ENCODE measurements around the gene CEACAM8. TPM values are rescaled to one million over a fixed set of nuclear protein-coding genes. Genes with fewer than 3 reads are reported as not detected.
A peak's percentile ranks its signal among the peaks of the same experiment; 100 is the strongest.
"Not testable (repeated sequence)": the region's sequence is repeated elsewhere in the genome, so short reads cannot be mapped to it uniquely, and the experiment has no call there.

Gene CEACAM8
- polyA plus RNA-seq (2013, experiment 1 of 2): not detected
- not detected for polyA plus RNA-seq (2013, experiment 2 of 2)

GRCh38 chr19:42594617-42595489 lies at the start of gene CEACAM8:
Gene CEACAM8, minus strand, starts transcription at chr19:42594924. Its CDS starts 96 bp downstream, at chr19:42594828.
- Histone ChIP-seq H3K18ac (ENCODE audit: low read length) (no peak within 1 kb of the TSS), H3K4ac (ENCODE audit: low read depth, low read length) (no peak within 1 kb of the TSS), H3K79me1 (ENCODE audit: low read length) (no peaks in the 10 kb centered on the region), H3K4me3 (ENCODE audit: low read length) (no peak within 1 kb of the TSS), H4K5ac (ENCODE audit: low read length) (no peak within 1 kb of the TSS), H4K8ac (ENCODE audit: low read depth, low read length) (no peak within 1 kb of the TSS), H2BK5ac (ENCODE audit: low read length) (no peak within 1 kb of the TSS), H3K27me3 (ENCODE audit: insufficient read depth, low read length, poor library complexity) (no peaks in the 10 kb centered on the region), H2BK15ac (replicated peaks; ENCODE audit: low read depth) (no peak within 1 kb of the TSS), H3K23ac (ENCODE audit: low read length) (no peak within 1 kb of the TSS), H2BK120ac (ENCODE audit: low read depth, low read length) (no peak within 1 kb of the TSS), H3K4me2 (ENCODE audit: low read length) (no peak within 1 kb of the TSS), H3K4me1 (ENCODE audit: control insufficient read depth, low read depth, low read length) (no peaks in the 10 kb centered on the region), H3K9ac (ENCODE audit: low read length) (no peak within 1 kb of the TSS), H3K36me3 (ENCODE audit: control insufficient read depth, insufficient read depth, low read length) (no peaks in the 10 kb centered on the region), H3K79me2 (ENCODE audit: control insufficient read depth, insufficient read depth, low read length) (no peaks in the 10 kb centered on the region), H3K27ac (ENCODE audit: low read depth, low read length) (no peak within 1 kb of the TSS), H3K56ac (ENCODE audit: low read length) (no peak within 1 kb of the TSS), H2AK5ac (ENCODE audit: low read length) (no peak within 1 kb of the TSS)
- WGBS (ENCODE audit: extremely low coverage, insufficient coverage, low lambda C conversion rate): no CpG with 5 or more reads among the region's 10 CpGs
- DNase-seq: no peak

DNA sequence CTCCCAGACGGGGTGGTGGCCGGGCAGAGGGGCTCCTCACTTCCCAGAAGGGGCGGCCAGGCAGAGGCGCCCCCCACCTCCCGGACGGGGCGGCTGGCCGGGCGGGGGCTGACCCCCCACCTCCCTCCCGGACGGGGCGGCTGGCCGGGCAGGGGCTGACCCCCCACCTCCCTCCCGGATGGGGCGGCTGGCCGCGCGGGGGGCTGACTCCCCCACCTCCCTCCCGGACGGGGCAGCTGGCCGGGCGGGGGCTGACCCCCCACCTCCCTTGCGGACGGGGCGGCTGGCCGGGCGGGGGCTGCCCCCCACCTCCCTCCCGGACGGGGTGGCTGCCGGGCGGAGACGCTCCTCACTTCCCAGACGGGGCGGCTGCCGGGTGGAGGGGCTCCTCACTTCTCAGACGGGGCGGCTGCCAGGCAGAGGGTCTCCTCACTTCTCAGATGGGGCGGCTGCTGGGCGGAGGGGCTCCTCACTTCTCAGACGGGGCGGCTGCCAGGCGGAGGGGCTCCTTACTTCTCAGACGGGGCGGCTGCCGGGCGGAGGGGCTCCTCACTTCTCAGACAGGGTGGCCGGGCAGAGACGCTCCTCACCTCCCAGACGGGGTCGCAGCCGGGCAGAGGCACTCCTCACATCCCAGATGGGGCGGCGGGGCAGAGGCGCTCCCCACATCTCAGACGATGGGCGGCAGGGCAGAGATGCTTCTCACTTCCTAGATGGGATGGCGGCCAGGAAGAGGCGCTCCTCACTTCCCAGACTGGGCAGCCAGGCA lies 44.8 kb upstream of the CEACAM8 start:
- WGBS (ENCODE audit: extremely low coverage, insufficient coverage, low lambda C conversion rate): no CpG with 5 or more reads among the region's 58 CpGs
- H3K4ac ChIP-seq (ENCODE audit: low read depth, low read length): not testable (repeated sequence)

GRCh38 chr19:42635233-42635539 lies 40.5 kb upstream of the CEACAM8 start:
- no peak overlapping the region for H3K4ac ChIP-seq (ENCODE audit: low read depth, low read length)
- H3K4me1 ChIP-seq (ENCODE audit: control insufficient read depth, low read depth, low read length): no peaks in the 10 kb centered on the region
- H3K27ac ChIP-seq (ENCODE audit: low read depth, low read length): no peak overlapping the region
- H3K56ac ChIP-seq (ENCODE audit: low read length): no peak overlapping the region
- H2BK120ac ChIP-seq (ENCODE audit: low read depth, low read length): no peak overlapping the region
- no peaks in the 10 kb centered on the region for H3K79me1 ChIP-seq (ENCODE audit: low read length)
- no peaks in the 10 kb centered on the region for H3K79me2 ChIP-seq (ENCODE audit: control insufficient read depth, insufficient read depth, low read length)
- WGBS (ENCODE audit: extremely low coverage, insufficient coverage, low lambda C conversion rate): no CpG with 5 or more reads among the region's 1 CpG
- no peaks in the 10 kb centered on the region for H3K36me3 ChIP-seq (ENCODE audit: control insufficient read depth, insufficient read depth, low read length)
- H2BK5ac ChIP-seq (ENCODE audit: low read length): no peak overlapping the region
- no peak overlapping the region for H2BK15ac ChIP-seq (replicated peaks; ENCODE audit: low read depth)
- H3K4me2 ChIP-seq (ENCODE audit: low read length): no peak overlapping the region
- no peaks in the 10 kb centered on the region for H3K27me3 ChIP-seq (ENCODE audit: insufficient read depth, low read length, poor library complexity)
- H3K4me3 ChIP-seq (ENCODE audit: low read length): no peak overlapping the region
- H3K23ac ChIP-seq (ENCODE audit: low read length): no peak overlapping the region
- H3K18ac ChIP-seq (ENCODE audit: low read length): no peak overlapping the region
- H4K5ac ChIP-seq (ENCODE audit: low read length): no peak overlapping the region
- DNase-seq: no peak
- H3K9ac ChIP-seq (ENCODE audit: low read length): no peak overlapping the region
- no peak overlapping the region for H2AK5ac ChIP-seq (ENCODE audit: low read length)
- H4K8ac ChIP-seq (ENCODE audit: low read depth, low read length): no peak overlapping the region

More for the DNA sequence above, 44.8 kb upstream of the CEACAM8 start:
- not testable (repeated sequence) for H4K8ac ChIP-seq (ENCODE audit: low read depth, low read length); H2BK120ac ChIP-seq (ENCODE audit: low read depth, low read length); H3K36me3 ChIP-seq (ENCODE audit: control insufficient read depth, insufficient read depth, low read length); H4K5ac ChIP-seq (ENCODE audit: low read length); H3K4me1 ChIP-seq (ENCODE audit: control insufficient read depth, low read depth, low read length); H3K4me3 ChIP-seq (ENCODE audit: low read length); H3K79me2 ChIP-seq (ENCODE audit: control insufficient read depth, insufficient read depth, low read length); H3K27ac ChIP-seq (ENCODE audit: low read depth, low read length); H3K56ac ChIP-seq (ENCODE audit: low read length); H2BK15ac ChIP-seq (replicated peaks; ENCODE audit: low read depth); H2BK5ac ChIP-seq (ENCODE audit: low read length); H3K27me3 ChIP-seq (ENCODE audit: insufficient read depth, low read length, poor library complexity); H3K9ac ChIP-seq (ENCODE audit: low read length); H3K79me1 ChIP-seq (ENCODE audit: low read length); H2AK5ac ChIP-seq (ENCODE audit: low read length); DNase-seq; H3K23ac ChIP-seq (ENCODE audit: low read length); H3K18ac ChIP-seq (ENCODE audit: low read length); H3K4me2 ChIP-seq (ENCODE audit: low read length)

GRCh38 chr19:42634409-42635232 lies 39.9 kb upstream of the CEACAM8 start:
- Histone ChIP-seq H2BK120ac (ENCODE audit: low read depth, low read length) (no peak overlapping the region), H3K27me3 (ENCODE audit: insufficient read depth, low read length, poor library complexity) (no peaks in the 10 kb centered on the region), H3K9ac (ENCODE audit: low read length) (no peak overlapping the region), H2BK15ac (replicated peaks; ENCODE audit: low read depth) (no peak overlapping the region), H3K36me3 (ENCODE audit: control insufficient read depth, insufficient read depth, low read length) (no peaks in the 10 kb centered on the region), H3K18ac (ENCODE audit: low read length) (no peak overlapping the region), H3K27ac (ENCODE audit: low read depth, low read length) (no peak overlapping the region), H4K5ac (ENCODE audit: low read length) (no peak overlapping the region), H3K4me1 (ENCODE audit: control insufficient read depth, low read depth, low read length) (no peaks in the 10 kb centered on the region), H2AK5ac (ENCODE audit: low read length) (no peak overlapping the region), H2BK5ac (ENCODE audit: low read length) (no peak overlapping the region), H3K56ac (ENCODE audit: low read length) (no peak overlapping the region), H3K79me1 (ENCODE audit: low read length) (no peaks in the 10 kb centered on the region), H3K23ac (ENCODE audit: low read length) (no peak overlapping the region), H4K8ac (ENCODE audit: low read depth, low read length) (no peak overlapping the region), H3K4ac (ENCODE audit: low read depth, low read length) (no peak overlapping the region), H3K4me2 (ENCODE audit: low read length) (no peak overlapping the region), H3K79me2 (ENCODE audit: control insufficient read depth, insufficient read depth, low read length) (no peaks in the 10 kb centered on the region), H3K4me3 (ENCODE audit: low read length) (no peak overlapping the region)
- no CpG with 5 or more reads among the region's 5 CpGs for WGBS (ENCODE audit: extremely low coverage, insufficient coverage, low lambda C conversion rate)
- peak; percentile 5 for DNase-seq

GRCh38 chr19:42629191-42629590 lies 34.5 kb upstream of the CEACAM8 start:
- Histone ChIP-seq H4K8ac (ENCODE audit: low read depth, low read length) (no peak overlapping the region), H2AK5ac (ENCODE audit: low read length) (no peak overlapping the region), H4K5ac (ENCODE audit: low read length) (no peak overlapping the region), H3K4me1 (ENCODE audit: control insufficient read depth, low read depth, low read length) (no peaks in the 10 kb centered on the region), H3K27ac (ENCODE audit: low read depth, low read length) (no peak overlapping the region), H3K27me3 (ENCODE audit: insufficient read depth, low read length, poor library complexity) (no peaks in the 10 kb centered on the region), H3K4me3 (ENCODE audit: low read length) (no peak overlapping the region), H2BK15ac (replicated peaks; ENCODE audit: low read depth) (no peak overlapping the region), H3K4me2 (ENCODE audit: low read length) (no peak overlapping the region), H2BK120ac (ENCODE audit: low read depth, low read length) (no peak overlapping the region), H3K9ac (ENCODE audit: low read length) (no peak overlapping the region), H3K56ac (ENCODE audit: low read length) (no peak overlapping the region), H3K36me3 (ENCODE audit: control insufficient read depth, insufficient read depth, low read length) (no peaks in the 10 kb centered on the region), H3K79me1 (ENCODE audit: low read length) (no peaks in the 10 kb centered on the region), H3K79me2 (ENCODE audit: control insufficient read depth, insufficient read depth, low read length) (no peaks in the 10 kb centered on the region), H3K18ac (ENCODE audit: low read length) (no peak overlapping the region), H2BK5ac (ENCODE audit: low read length) (no peak overlapping the region), H3K23ac (ENCODE audit: low read length) (no peak overlapping the region), H3K4ac (ENCODE audit: low read depth, low read length) (no peak overlapping the region)
- DNase-seq: no peak

Measured in mesendoderm (in vitro differentiated cells).